PFSK-1 (cell line): ENCODE results near the gene DOK5.

Experiments used
- POLR2AphosphoS5 ChIP-seq: IDR thresholded peaks from 2 replicates; pipeline ENCODE4 v1.6.1; 2012; ENCODE audit warnings: low read depth, mild to moderate bottlenecking, control low read depth, low read length, moderate library complexity
- TAF1 ChIP-seq: IDR thresholded peaks from 2 replicates; pipeline ENCODE4 v1.6.1; 2012; ENCODE audit warnings: low read length, control low read depth, borderline replicate concordance; ENCODE audit not compliant: insufficient read depth
- TF ChIP-seq, protein P1 (sequence below), 2 experiments: IDR thresholded peaks; 2 replicates each; pipeline versions ENCODE4 v1.6.1 to v1.8.0; 2011 to 2012; ENCODE audit warnings: low read depth in 2 of 2, low read length in 2 of 2, control low read depth in 1 of 2, inconsistent platforms in 1 of 2, mild to moderate bottlenecking in 1 of 2, moderate library complexity in 1 of 2; ENCODE audit not compliant: insufficient read depth in 1 of 2

DNA sequence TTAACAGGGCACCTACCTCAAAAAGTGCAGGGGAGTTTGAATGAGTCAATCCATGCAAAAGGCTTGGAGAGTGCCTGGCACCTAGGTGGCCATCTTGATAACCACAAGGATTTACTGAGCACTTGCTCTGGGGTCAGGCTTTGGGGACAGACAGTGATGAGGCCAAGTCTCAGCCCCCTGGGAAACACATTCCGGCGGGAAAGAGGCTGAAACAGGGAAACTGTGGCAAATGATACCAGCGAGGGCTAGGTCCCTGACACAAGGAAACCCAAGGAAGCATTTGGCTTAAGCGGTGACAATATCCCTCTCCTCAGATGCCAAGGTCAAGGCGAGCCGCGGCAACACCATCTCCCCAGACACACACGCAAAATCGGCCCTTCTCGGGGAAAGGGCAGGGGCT, 527 bp upstream of the DOK5 start:
- TF ChIP-seq TAF1, result no peak
- no peak for TF ChIP-seq POLR2AphosphoS5
- TF ChIP-seq, protein P1, sequence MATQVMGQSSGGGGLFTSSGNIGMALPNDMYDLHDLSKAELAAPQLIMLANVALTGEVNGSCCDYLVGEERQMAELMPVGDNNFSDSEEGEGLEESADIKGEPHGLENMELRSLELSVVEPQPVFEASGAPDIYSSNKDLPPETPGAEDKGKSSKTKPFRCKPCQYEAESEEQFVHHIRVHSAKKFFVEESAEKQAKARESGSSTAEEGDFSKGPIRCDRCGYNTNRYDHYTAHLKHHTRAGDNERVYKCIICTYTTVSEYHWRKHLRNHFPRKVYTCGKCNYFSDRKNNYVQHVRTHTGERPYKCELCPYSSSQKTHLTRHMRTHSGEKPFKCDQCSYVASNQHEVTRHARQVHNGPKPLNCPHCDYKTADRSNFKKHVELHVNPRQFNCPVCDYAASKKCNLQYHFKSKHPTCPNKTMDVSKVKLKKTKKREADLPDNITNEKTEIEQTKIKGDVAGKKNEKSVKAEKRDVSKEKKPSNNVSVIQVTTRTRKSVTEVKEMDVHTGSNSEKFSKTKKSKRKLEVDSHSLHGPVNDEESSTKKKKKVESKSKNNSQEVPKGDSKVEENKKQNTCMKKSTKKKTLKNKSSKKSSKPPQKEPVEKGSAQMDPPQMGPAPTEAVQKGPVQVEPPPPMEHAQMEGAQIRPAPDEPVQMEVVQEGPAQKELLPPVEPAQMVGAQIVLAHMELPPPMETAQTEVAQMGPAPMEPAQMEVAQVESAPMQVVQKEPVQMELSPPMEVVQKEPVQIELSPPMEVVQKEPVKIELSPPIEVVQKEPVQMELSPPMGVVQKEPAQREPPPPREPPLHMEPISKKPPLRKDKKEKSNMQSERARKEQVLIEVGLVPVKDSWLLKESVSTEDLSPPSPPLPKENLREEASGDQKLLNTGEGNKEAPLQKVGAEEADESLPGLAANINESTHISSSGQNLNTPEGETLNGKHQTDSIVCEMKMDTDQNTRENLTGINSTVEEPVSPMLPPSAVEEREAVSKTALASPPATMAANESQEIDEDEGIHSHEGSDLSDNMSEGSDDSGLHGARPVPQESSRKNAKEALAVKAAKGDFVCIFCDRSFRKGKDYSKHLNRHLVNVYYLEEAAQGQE (IDR thresholded peaks at IDR 0.05; ENCODE audit: insufficient read depth in 1 of 2, low read depth in 2 of 2, low read length in 2 of 2), result no peak
